ENCODE data around the gene GTSF1L. TPM values are rescaled to one million over a fixed set of nuclear protein-coding genes. Genes with fewer than 3 reads are reported as not detected.

Gene GTSF1L
- total and polyA plus RNA-seq, 2 experiments from 2014 or later, result not detected

- Histone ChIP-seq H3K36me3 (no peaks in the 10 kb centered on the region), H3K4me1 (ENCODE audit: low read depth) (no peaks in the 10 kb centered on the region), H3K9me3 (ENCODE audit: low read depth) (no peaks in the 10 kb centered on the region), H3K27me3 (no peaks in the 10 kb centered on the region), H3K4me3 (no peak overlapping the region), H3K27ac (no peak overlapping the region)
- no peak for TF ChIP-seq CTCF (IDR thresholded peaks at IDR 0.05; ENCODE audit: low read depth, low read length)
- DNase-seq (ENCODE audit: low read depth in 1 of 2, low spot score in 1 of 2), result no peak
Measured at GRCh38 chr20:43744151-43744611, 17.4 kb upstream of the GTSF1L start.

GRCh38 chr20:43740642-43741041, 13.8 kb upstream of the GTSF1L start:
- no peak for DNase-seq (ENCODE audit: low read depth in 1 of 2, low spot score in 1 of 2)
- Histone ChIP-seq H3K4me3 (no peak overlapping the region), H3K27me3 (no peaks in the 10 kb centered on the region), H3K4me1 (ENCODE audit: low read depth) (no peaks in the 10 kb centered on the region), H3K9me3 (ENCODE audit: low read depth) (no peaks in the 10 kb centered on the region), H3K27ac (no peak overlapping the region), H3K36me3 (no peaks in the 10 kb centered on the region)
- TF ChIP-seq CTCF (IDR thresholded peaks at IDR 0.05; ENCODE audit: low read depth, low read length), result no peak

GRCh38 chr20:43739148-43739749, 12.4 kb upstream of the GTSF1L start:
- no peaks in the 10 kb centered on the region for H3K9me3 ChIP-seq (ENCODE audit: low read depth)

GRCh38 chr20:43737925-43738324, 11.1 kb upstream of the GTSF1L start:
- Histone ChIP-seq H3K27ac (no peak overlapping the region), H3K27me3 (no peaks in the 10 kb centered on the region), H3K9me3 (ENCODE audit: low read depth) (no peaks in the 10 kb centered on the region), H3K36me3 (no peaks in the 10 kb centered on the region), H3K4me3 (no peak overlapping the region), H3K4me1 (ENCODE audit: low read depth) (no peaks in the 10 kb centered on the region)
- DNase-seq (ENCODE audit: low read depth in 1 of 2, low spot score in 1 of 2), result no peak
- no peak for TF ChIP-seq CTCF (IDR thresholded peaks at IDR 0.05; ENCODE audit: low read depth, low read length)

More at GRCh38 chr20:43739148-43739749, 12.4 kb upstream of the GTSF1L start:
- Histone ChIP-seq H3K4me3 (no peak overlapping the region), H3K27me3 (no peaks in the 10 kb centered on the region), H3K27ac (no peak overlapping the region), H3K36me3 (no peaks in the 10 kb centered on the region), H3K4me1 (ENCODE audit: low read depth) (no peaks in the 10 kb centered on the region)
- TF ChIP-seq CTCF (IDR thresholded peaks at IDR 0.05; ENCODE audit: low read depth, low read length), result no peak
- no peak for DNase-seq (ENCODE audit: low read depth in 1 of 2, low spot score in 1 of 2)

GRCh38 chr20:43736588-43737158, 9.9 kb upstream of the GTSF1L start:
- no peak overlapping the region for H3K4me3 ChIP-seq
- H3K27me3 ChIP-seq, result no peaks in the 10 kb centered on the region
- no peaks in the 10 kb centered on the region for H3K36me3 ChIP-seq
- peak in 1 of 2 donors; percentile 33 for DNase-seq (ENCODE audit: low read depth in 1 of 2, low spot score in 1 of 2)
- H3K4me1 ChIP-seq (ENCODE audit: low read depth), result no peaks in the 10 kb centered on the region
- H3K27ac ChIP-seq, result no peak overlapping the region
- TF ChIP-seq CTCF (IDR thresholded peaks at IDR 0.05; ENCODE audit: low read depth, low read length), result no peak
- no peaks in the 10 kb centered on the region for H3K9me3 ChIP-seq (ENCODE audit: low read depth)
